Germinal center (tissue), 1 donor: ENCODE results near the gene GPR32.
"Not testable (repeated sequence)": the region's sequence is repeated elsewhere in the genome, so short reads cannot be mapped to it uniquely, and the experiment has no call there.

Experiments
- DNase-seq: peaks from one replicate; pipeline ENCODE4 v3.0.0; 2012; ENCODE audit warnings: mixed read lengths, low spot score

The GPR32 gene, protein sequence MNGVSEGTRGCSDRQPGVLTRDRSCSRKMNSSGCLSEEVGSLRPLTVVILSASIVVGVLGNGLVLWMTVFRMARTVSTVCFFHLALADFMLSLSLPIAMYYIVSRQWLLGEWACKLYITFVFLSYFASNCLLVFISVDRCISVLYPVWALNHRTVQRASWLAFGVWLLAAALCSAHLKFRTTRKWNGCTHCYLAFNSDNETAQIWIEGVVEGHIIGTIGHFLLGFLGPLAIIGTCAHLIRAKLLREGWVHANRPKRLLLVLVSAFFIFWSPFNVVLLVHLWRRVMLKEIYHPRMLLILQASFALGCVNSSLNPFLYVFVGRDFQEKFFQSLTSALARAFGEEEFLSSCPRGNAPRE

DNA sequence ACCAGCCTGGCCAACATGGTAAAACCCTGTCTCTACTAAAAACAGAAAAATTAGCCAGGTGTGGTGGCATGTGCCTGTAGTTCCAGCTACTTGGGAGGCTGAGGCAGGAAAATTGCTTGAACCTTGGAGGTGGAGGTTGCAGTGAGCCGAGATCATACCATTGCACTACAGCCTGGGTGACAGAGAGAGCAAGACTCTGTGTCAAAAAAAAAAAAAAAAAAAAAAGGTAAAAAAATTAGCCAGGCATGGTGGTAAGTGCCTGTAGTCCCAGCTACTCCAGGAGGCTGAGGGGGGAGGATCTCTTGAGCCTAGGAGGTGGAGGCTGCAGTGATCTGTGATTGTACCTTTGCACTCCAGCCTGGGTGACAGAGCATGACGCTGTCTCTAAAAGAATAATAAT is at the start of gene GPR32:
GPR32 (plus strand) TSS at position 301 of the 400 bp plus-strand sequence. CDS start 137 bp downstream, outside the sequence.
- DNase-seq: not testable (repeated sequence)

DNA sequence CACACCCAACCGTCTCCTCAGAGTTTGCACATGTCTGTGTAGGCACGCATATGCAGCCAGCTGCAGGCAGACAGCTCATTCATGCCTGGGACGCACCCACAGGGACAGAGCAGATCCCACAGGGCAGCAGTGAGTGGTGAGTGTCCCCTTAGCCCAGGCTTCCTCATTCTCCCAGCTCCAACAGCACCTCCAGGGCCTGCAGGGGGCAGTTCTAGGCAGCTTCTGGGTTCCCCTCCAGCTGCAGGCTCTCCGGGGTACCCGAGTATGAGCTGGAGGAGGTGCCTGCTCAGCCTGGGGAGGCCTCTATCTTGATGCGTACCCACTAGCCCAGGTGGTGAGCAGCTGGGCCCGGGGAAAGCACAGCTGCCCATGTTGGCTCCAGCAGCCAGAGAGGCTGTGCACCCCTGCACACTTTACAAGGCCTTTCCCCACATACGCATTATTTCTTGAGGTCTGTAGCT is 49.3 kb upstream of the GPR32 start:
- no peak for DNase-seq

- DNase-seq: no peak
Observed at GRCh38 chr19:50721441-50722137, 48.7 kb upstream of the GPR32 start.

GRCh38 chr19:50722201-50723013 is 47.9 kb upstream of the GPR32 start:
- DNase-seq: no peak

DNA sequence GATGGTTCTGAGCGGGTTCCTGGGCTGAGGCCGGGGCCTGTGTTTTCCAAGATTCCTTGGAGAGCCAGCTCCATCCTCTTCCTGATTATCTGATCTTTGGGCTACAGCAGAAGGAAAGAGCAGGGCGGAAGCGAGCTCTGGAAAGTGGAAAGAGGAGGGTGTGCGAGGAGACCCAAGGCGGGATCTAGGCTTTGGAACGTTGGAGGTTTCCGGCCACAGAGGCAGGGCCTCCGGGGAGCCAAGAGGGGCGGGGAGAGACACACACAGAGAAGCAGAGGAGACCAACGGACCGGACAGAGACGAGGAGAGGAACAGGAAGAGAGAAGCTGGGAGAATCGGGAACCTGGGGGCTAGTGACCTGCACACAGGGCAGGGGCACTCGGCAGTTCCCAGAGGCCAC is 47.2 kb upstream of the GPR32 start, which contains the start of gene CLEC11A:
CLEC11A (plus strand) TSS at position 296 of the 400 bp plus-strand sequence. CDS start 162 bp downstream, outside the sequence.
- no peak for DNase-seq

- DNase-seq: no peak
Observed at GRCh38 chr19:50723735-50724521, 46.3 kb upstream of the GPR32 start.

- peak; percentile 100 for DNase-seq
Observed at GRCh38 chr19:50724522-50725217, 45.6 kb upstream of the GPR32 start.

GRCh38 chr19:50725218-50725910 is 44.9 kb upstream of the GPR32 start:
- DNase-seq: no peak

DNA sequence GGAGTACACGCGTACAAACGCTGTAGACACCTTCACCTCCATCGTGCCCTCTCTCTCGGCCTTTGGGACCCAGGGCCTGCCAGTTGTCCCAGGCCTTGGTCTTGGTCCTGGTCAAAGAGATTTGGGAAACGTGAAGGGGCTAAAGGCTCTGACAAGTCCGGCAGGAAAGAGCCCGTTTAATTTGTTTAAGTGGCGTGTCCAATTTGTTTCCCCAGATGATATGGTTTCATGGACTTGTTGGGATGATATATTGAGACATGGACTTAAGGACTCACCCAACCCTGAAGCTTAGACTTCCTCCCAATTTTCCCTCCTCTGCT is 44.4 kb upstream of the GPR32 start:
- DNase-seq: no peak

DNA sequence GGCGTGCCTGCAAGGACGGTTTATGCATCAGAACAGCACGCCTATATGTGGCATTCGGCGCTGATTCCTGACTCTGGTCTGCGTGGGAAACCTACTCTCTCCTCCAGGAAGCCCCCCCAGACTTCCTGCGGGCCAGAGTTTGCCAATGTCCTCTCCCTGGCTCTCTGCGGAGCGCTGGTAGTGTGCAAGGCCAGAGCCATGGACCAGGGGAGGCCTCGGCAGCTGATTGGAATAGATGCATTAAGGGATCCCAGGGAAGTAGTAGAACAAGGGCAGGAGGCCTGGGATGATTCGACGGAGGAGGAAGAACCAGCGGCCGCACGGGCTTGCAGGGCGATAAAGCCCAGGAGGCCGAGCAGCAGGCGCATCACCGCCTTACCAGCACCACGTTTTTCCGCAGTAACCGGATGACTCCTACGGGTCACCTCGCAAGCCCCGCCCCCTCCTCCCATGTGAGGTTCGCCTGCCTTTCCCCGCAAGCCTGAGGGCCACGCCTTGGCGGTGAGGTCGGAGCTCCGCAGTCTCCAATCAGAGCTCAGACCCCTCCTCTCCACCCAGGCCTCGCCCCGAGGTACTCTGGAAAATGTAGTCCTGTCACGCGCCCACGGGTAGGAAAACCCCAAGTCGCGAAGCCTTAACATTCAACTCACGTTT is 42.1 kb upstream of the GPR32 start:
- DNase-seq: peak; percentile 67

DNA sequence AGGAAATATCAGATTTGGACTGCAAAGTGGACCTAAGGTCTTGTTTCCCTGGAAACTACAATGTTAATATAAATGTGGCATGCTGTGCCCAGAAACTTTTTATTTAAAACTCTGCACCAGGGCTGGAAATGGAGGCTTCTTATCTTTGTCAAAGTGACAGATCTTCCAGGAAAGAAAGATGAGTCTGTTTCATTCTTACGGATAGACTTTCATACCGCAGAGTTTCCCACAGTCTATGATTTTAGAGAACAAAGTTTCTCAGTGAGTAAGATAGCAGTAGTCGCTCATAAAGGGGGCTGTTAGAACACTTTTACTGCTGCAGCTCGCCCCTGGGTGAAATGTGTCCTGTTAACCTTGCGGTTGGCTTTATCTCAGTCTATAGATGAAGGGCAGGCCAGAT is 40.4 kb upstream of the GPR32 start:
- DNase-seq: no peak

DNA sequence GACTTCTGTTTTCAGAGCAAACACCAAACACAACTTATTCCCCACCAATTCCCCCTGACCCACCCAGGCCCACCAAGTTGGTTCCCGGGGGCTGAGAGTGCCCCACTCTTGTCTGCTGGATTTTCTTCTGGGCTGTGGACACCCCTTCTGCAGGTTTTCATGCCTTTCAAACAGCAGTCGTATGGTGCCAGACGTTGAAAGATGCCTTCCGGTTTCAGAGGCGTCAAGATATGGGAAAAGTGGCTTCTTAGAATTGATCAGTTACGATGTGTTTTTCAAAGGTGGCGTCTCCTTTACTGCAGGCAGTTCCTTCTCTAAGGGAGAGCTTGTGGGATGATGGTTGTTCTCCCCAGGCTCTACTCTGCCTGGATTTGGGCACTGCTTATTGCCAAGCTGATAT is 34.4 kb upstream of the GPR32 start:
- no peak for DNase-seq

GRCh38 chr19:50736338-50736737 is 33.9 kb upstream of the GPR32 start:
- no peak for DNase-seq

DNA sequence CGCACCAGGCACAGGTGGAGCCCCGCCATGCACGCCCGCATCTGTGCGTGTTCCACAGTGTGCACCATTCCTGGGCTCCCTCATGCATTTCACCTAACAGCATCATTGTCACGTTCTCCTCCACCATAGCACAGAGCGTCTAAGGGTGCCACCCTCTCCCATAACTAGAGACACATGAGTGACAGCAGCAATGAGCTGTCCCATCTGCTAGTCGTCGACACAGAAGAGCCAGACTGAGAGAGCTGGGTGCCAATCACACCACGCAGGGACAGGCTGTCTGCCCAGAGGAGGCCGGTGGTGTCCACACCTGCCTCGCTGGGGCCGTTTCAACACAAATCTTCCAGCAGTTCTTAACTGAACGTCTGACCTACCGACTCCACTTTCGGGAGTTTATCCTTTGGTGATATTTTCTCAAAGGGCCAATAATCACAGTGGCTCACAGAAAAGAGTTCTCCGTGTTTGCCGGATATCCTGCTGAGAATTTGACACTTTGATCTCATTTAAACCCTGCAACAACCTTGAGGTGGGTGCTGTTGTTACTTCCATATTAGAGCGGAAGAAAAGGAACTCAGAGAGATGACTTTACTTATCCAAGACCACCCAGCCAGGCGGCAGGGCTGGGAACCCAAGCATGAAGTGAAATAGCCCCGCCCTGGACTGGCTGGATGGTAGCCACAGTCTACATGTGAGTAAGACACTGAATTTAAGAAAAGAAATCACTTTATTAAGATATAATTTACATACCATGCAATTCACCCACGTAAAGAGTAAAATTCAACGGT is 30.9 kb upstream of the GPR32 start:
- no peak for DNase-seq

- no peak for DNase-seq
Observed at GRCh38 chr19:50739914-50740426, 30.3 kb upstream of the GPR32 start.

DNA sequence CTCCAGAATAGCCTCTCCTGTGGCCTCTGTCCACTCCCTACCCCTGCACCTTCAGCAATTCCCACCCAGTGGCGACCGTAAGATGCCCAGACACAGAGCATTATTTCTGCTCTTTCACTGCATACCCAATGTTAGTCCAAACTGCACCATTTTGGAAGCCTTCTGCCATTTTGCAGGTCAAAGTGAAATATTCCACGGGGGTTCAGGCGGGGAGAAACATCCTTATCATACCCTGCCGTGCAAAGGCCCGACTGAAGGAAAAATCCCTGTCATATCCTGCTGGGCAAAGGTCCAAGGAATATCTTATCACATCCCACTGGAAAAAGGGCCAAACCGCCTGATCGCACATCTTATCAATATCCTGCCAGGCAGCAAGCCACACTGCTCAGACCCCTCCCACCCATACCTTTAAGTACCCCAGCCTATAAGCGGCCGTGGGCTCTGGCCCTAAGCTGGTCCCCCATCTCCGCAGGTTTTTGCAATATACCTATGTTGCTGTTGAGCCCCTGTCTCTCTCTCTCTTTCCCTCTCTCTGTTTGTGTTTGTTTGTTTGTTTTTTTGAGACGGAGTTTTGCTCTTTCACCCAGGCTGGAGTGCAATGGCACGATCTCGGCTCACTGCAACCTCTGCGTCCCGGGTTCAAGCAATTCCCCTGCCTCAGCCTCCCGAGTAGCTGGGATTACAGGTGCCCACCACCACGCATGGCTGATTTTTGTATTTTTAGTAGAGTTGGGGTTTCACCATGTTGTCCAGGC is 28.9 kb upstream of the GPR32 start:
- DNase-seq: no peak

GRCh38 chr19:50743537-50743936 is 26.7 kb upstream of the GPR32 start:
- DNase-seq: no peak

DNA sequence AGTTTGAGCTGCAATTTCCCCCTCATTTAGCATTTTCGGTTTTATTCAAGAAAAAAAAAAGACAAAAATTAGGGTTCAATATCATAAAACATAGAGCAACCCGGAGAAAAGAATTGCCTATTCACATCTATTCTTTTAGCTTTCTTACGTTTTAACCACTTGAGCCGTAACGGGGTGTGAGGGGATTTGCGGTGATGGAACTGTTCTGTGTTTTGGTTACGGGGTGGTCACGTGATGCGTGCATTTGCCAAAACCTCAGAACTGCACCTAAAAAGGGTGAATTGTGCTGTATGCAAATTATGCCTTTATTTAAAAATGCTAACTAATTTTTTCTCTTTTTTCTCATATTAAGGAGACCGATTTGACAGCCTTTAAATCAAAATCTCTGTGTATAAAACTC is 25.0 kb upstream of the GPR32 start:
- DNase-seq: no peak
